PFSK-1 (cell line): ENCODE measurements around the gene SPAG6.

Experiments used
- POLR2AphosphoS5 ChIP-seq: IDR thresholded peaks from 2 replicates; pipeline ENCODE4 v1.6.1; 2012; ENCODE audit warnings: low read depth, mild to moderate bottlenecking, control low read depth, low read length, moderate library complexity
- REST ChIP-seq, 2 experiments: IDR thresholded peaks; 2 replicates each; pipeline versions ENCODE4 v1.6.1 to v1.8.0; 2011 to 2012; ENCODE audit warnings: low read depth in 2 of 2, low read length in 2 of 2, control low read depth in 1 of 2, inconsistent platforms in 1 of 2, mild to moderate bottlenecking in 1 of 2, moderate library complexity in 1 of 2; ENCODE audit not compliant: insufficient read depth in 1 of 2

- TF ChIP-seq REST (IDR thresholded peaks at IDR 0.05; ENCODE audit: insufficient read depth in 1 of 2, low read depth in 2 of 2, low read length in 2 of 2): no peak
- no peak for TF ChIP-seq POLR2AphosphoS5
Observed at GRCh38 chr10:22451346-22451745, 106.0 kb downstream of the SPAG6 start.
